GM23248 (cell line): ENCODE results near the gene DPP9. TPM values are rescaled to one million over a fixed set of nuclear protein-coding genes. Genes with fewer than 3 reads are reported as not detected.

Experiments used
- DNase-seq: peaks from one replicate; pipeline ENCODE4 v3.0.0-alpha.2; 2015
- H2AFZ ChIP-seq: fragments of 200-600 bp; sonication (generic); 2 replicates; pipeline ENCODE4 v1.6.1; 2016; ENCODE audit warnings: antibody characterized with exemption
- H3F3A ChIP-seq: fragments of 200-600 bp; sonication (generic); 2 replicates; pipeline ENCODE4 v1.6.1; 2016; ENCODE audit warnings: mild to moderate bottlenecking, antibody characterized with exemption, mixed run types; ENCODE audit not compliant: insufficient read depth
- H3K27ac ChIP-seq: fragments of 200-600 bp; sonication (generic); 2 replicates; pipeline ENCODE4 v1.5.1; 2016; ENCODE audit warnings: mild to moderate bottlenecking
- H3K27me3 ChIP-seq: fragments of 200-600 bp; sonication (generic); replicated peaks from 2 replicates; pipeline ENCODE4 v1.6.1; 2016; ENCODE audit warnings: mild to moderate bottlenecking; ENCODE audit not compliant: insufficient read depth
- H3K36me3 ChIP-seq: fragments of 200-600 bp; sonication (generic); 2 replicates; pipeline ENCODE4 v1.6.1; 2016; ENCODE audit warnings: low read depth, mild to moderate bottlenecking
- H3K4me1 ChIP-seq: fragments of 200-600 bp; sonication (generic); 2 replicates; pipeline ENCODE4 v1.6.1; 2016; ENCODE audit warnings: mild to moderate bottlenecking; ENCODE audit not compliant: insufficient read depth
- H3K4me2 ChIP-seq: fragments of 200-600 bp; sonication (generic); one replicate; pipeline ENCODE4 v1.6.1; 2016; ENCODE audit warnings: mild to moderate bottlenecking; ENCODE audit not compliant: unreplicated experiment
- H3K4me3 ChIP-seq: fragments of 200-600 bp; sonication (generic); 2 replicates; pipeline ENCODE4 v1.5.1; 2016; ENCODE audit warnings: mild to moderate bottlenecking
- H3K79me2 ChIP-seq: fragments of 200-600 bp; sonication (generic); 2 replicates; pipeline ENCODE4 v1.6.1; 2016; ENCODE audit warnings: mild to moderate bottlenecking; ENCODE audit not compliant: insufficient read depth
- H3K9ac ChIP-seq: fragments of 200-600 bp; sonication (generic); 2 replicates; pipeline ENCODE4 v1.6.1; 2016; ENCODE audit warnings: mild to moderate bottlenecking
- H3K9me2 ChIP-seq: fragments of 200-600 bp; sonication (generic); 2 replicates; pipeline ENCODE4 v1.6.1; 2016; ENCODE audit warnings: mixed run types, mild to moderate bottlenecking, moderate library complexity; ENCODE audit not compliant: insufficient read depth
- H3K9me3 ChIP-seq: fragments of 200-600 bp; sonication (generic); one replicate; pipeline ENCODE4 v1.6.1; 2017; ENCODE audit warnings: low read depth
- H4K20me1 ChIP-seq: fragments of 200-600 bp; sonication (generic); 2 replicates; pipeline ENCODE4 v1.6.0; 2016; ENCODE audit not compliant: insufficient read depth
- EZH2 ChIP-seq: fragments of 200-600 bp; sonication (generic); IDR thresholded peaks from 2 replicates; pipeline ENCODE4 v1.6.1; 2018; ENCODE audit warnings: antibody characterized with exemption, mild to moderate bottlenecking; ENCODE audit not compliant: insufficient read depth, poor library complexity, severe bottlenecking
- EZH2phosphoT487 ChIP-seq: fragments of 200-600 bp; sonication (generic); IDR thresholded peaks from 2 replicates; pipeline ENCODE4 v1.6.1; 2018; ENCODE audit warnings: antibody characterized with exemption, moderate library complexity, mild to moderate bottlenecking, low read depth; ENCODE audit not compliant: insufficient read depth
- WGBS, 2 experiments: methylation state at CpG; one replicate each; pipeline ENCODE4 v1.1.6; 2015 to 2017; ENCODE audit warnings: low lambda C conversion rate in 2 of 2, low coverage in 1 of 2; ENCODE audit errors: missing lambda C conversion rate in 2 of 2; 5-methylcytosine and 5-hydroxymethylcytosine counted together
- in situ Hi-C: fragments of 300-500 bp; cut with MboI; formaldehyde crosslinking; loops from 2 replicates; pipeline ENCODE4 v1.15.0; 2020
- polyA plus RNA-seq: library from polyadenylated mRNA; unstranded; fragments of >200 nt; fragmentation: Nextera tagmentation; extraction: Ambion mirVana; gene quantifications from 2 replicates; pipeline ENCODE4 v1.2.1, GENCODE V29; 2016
- total RNA-seq: library from RNA; depleted of rRNA; stranded (reverse); fragments of >200 nt; shearing (Covaris generic); gene quantifications from 2 replicates; pipeline ENCODE4 v1.2.3, GENCODE V29; 2014

The DPP9 gene
- total and polyA plus RNA-seq, 2 experiments from 2014 or later = 33.0 to 50.3 TPM

GRCh38 chr19:4692251-4693077 lies 31.2 kb downstream of the DPP9 start:
- no peak for TF ChIP-seq EZH2
- no peak for TF ChIP-seq EZH2phosphoT487
- H3K9ac ChIP-seq = no peak overlapping the region
- H3K4me2 ChIP-seq = no peak overlapping the region
- H3K79me2 ChIP-seq = no peaks in the 10 kb centered on the region
- H3K9me2 ChIP-seq = no peaks in the 10 kb centered on the region
- H3K9me3 ChIP-seq = no peaks in the 10 kb centered on the region
- peaks cover 18% of the 10 kb centered on the region for H3K4me1 ChIP-seq
- H2AFZ ChIP-seq = no peak overlapping the region
- no peaks in the 10 kb centered on the region for H3K27me3 ChIP-seq
- WGBS, 2 experiments = 90 to 91% methylated on average over 27 of the region's 27 CpGs
- in situ Hi-C loops = no loop called here
- H4K20me1 ChIP-seq = no peaks in the 10 kb centered on the region
- H3K36me3 ChIP-seq = peaks cover 17% of the 10 kb centered on the region; the same call in 1 of the 2 replicates
- no peak for DNase-seq
- no peak overlapping the region for H3K4me3 ChIP-seq
- peaks cover 16% of the 10 kb centered on the region for H3F3A ChIP-seq
- H3K27ac ChIP-seq = no peak overlapping the region

GRCh38 chr19:4691373-4691772 lies 32.3 kb downstream of the DPP9 start:
- no peaks in the 10 kb centered on the region for H3K9me2 ChIP-seq
- WGBS, 2 experiments = 93 to 94% methylated on average over 9 of the region's 9 CpGs
- H3K9me3 ChIP-seq = no peaks in the 10 kb centered on the region
- no peaks in the 10 kb centered on the region for H3K27me3 ChIP-seq
- no peak overlapping the region for H3K27ac ChIP-seq
- no peak overlapping the region for H3K4me2 ChIP-seq
- H3K4me3 ChIP-seq = no peak overlapping the region
- in situ Hi-C loops = no loop called here
- no peak for DNase-seq
- H3K79me2 ChIP-seq = no peaks in the 10 kb centered on the region
- no peaks in the 10 kb centered on the region for H4K20me1 ChIP-seq
- peaks cover 8% of the 10 kb centered on the region for H3K4me1 ChIP-seq
- TF ChIP-seq EZH2 (no peak), EZH2phosphoT487 (no peak)
- no peak overlapping the region for H2AFZ ChIP-seq
- peaks cover 17% of the 10 kb centered on the region; the same call in 1 of the 2 replicates for H3K36me3 ChIP-seq
- no peak overlapping the region for H3K9ac ChIP-seq
- H3F3A ChIP-seq = 0 out of 2 replicates have a peak, but pooled peaks cover 5% of the 10 kb centered on the region

GRCh38 chr19:4690361-4690760 lies 33.3 kb downstream of the DPP9 start:
- TF ChIP-seq EZH2phosphoT487 (no peak), EZH2 (no peak)
- no peaks in the 10 kb centered on the region for H3K27me3 ChIP-seq
- H3K4me2 ChIP-seq = no peak overlapping the region
- no peaks in the 10 kb centered on the region for H3K9me3 ChIP-seq
- H3K27ac ChIP-seq = no peak overlapping the region
- no peak overlapping the region for H3K9ac ChIP-seq
- DNase-seq = no peak
- no peaks in the 10 kb centered on the region for H3K79me2 ChIP-seq
- WGBS, 2 experiments = 77 to 80% methylated on average over 13 of the region's 13 CpGs
- no peaks in the 10 kb centered on the region for H3K9me2 ChIP-seq
- in situ Hi-C loops = no loop called here
- H3K36me3 ChIP-seq = peaks cover 16% of the 10 kb centered on the region; the same call in 1 of the 2 replicates
- H3K4me3 ChIP-seq = no peak overlapping the region
- 0 out of 2 replicates have a peak, but pooled peaks cover 4% of the 10 kb centered on the region for H3K4me1 ChIP-seq
- no peaks in the 10 kb centered on the region for H3F3A ChIP-seq
- H4K20me1 ChIP-seq = no peaks in the 10 kb centered on the region
- no peak overlapping the region for H2AFZ ChIP-seq

- Histone ChIP-seq H3K27ac (no peak overlapping the region), H4K20me1 (no peaks in the 10 kb centered on the region), H3K36me3 (peaks cover 6% of the 10 kb centered on the region; the same call in 1 of the 2 replicates), H3K4me1 (0 out of 2 replicates have a peak, but pooled peaks cover 4% of the 10 kb centered on the region), H3K9ac (no peak overlapping the region), H3K4me2 (no peak overlapping the region), H3K9me3 (no peaks in the 10 kb centered on the region), H2AFZ (no peak overlapping the region), H3F3A (no peaks in the 10 kb centered on the region), H3K9me2 (no peaks in the 10 kb centered on the region), H3K4me3 (no peak overlapping the region), H3K79me2 (no peaks in the 10 kb centered on the region), H3K27me3 (no peaks in the 10 kb centered on the region)
- no peak for TF ChIP-seq EZH2
- no peak for TF ChIP-seq EZH2phosphoT487
- DNase-seq = no peak
- in situ Hi-C loops = no loop called here
- WGBS, 2 experiments = 96 to 97% methylated on average over 16 to 18 of the region's 19 CpGs
These were observed 34.2 kb downstream of the DPP9 start for GRCh38 chr19:4689403-4689802.
